Measurements from ENCODE around the gene ADAMTS6.

The ADAMTS6 gene

GRCh38 chr5:65482296-65482735 is 596 bp upstream of the ADAMTS6 start:
- H3K4me1 Mint-ChIP-seq (ENCODE audit: low read depth in 2 of 2), result peaks cover 11 to 13% of the 10 kb centered on the region in 2 donors
- no peak for DNase-seq
- no peak overlapping the region for H3K4me3 Mint-ChIP-seq
- H3K9me3 Mint-ChIP-seq, result no peaks in the 10 kb centered on the region
- peak overlapping the region in 1 of 2 donors; percentile 97 for H3K27ac Mint-ChIP-seq
- H3K27me3 Mint-ChIP-seq, result no peaks in the 10 kb centered on the region
- peak; percentile 18 for ATAC-seq (replicated peaks)
- H3K36me3 Mint-ChIP-seq (ENCODE audit: insufficient read depth), result peaks cover 4% of the 10 kb centered on the region

GRCh38 chr5:65481171-65481581 is 544 bp downstream of the ADAMTS6 start:
- Mint-ChIP-seq H3K27ac (peak overlapping the region in 1 of 2 donors; percentile 97), H3K4me1 (ENCODE audit: low read depth in 2 of 2) (peaks cover 11 to 13% of the 10 kb centered on the region in 2 donors), H3K27me3 (no peaks in the 10 kb centered on the region), H3K4me3 (no peak overlapping the region), H3K9me3 (no peaks in the 10 kb centered on the region), H3K36me3 (ENCODE audit: insufficient read depth) (peaks cover 4% of the 10 kb centered on the region)
- no peak for ATAC-seq (replicated peaks)
- no peak for DNase-seq

DNA sequence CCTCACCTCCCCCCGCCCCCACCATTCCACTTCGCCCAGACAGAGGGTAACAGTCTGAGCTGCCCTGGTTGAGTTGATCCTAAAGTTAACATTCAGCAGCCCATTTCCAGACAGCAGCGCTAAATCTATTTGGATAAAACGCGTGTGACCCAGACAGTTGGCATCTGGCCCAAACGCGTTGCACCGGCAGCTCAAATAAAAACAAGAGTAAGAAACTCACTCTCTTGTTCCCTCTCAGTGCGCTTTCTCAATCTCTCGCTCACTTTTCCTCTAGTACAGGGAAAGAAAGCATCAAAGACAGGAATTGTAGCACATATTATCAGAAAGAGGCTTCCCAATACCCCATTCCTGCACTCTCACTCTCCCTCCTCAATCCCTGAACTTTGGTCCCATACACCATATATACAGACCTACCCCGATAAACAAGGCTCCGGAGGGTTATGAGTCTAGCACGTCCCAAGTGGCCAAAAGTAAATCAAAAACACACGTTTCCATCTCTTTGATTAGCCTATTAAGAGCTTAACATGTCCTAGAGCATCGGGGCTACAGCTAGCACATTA is 1.3 kb downstream of the ADAMTS6 start:
- Mint-ChIP-seq H3K9me3 (no peaks in the 10 kb centered on the region), H3K4me3 (no peak overlapping the region), H3K36me3 (ENCODE audit: insufficient read depth) (peaks cover 4% of the 10 kb centered on the region), H3K27ac (no peak overlapping the region), H3K4me1 (ENCODE audit: low read depth in 2 of 2) (peaks cover 11 to 13% of the 10 kb centered on the region in 2 donors), H3K27me3 (no peaks in the 10 kb centered on the region)
- ATAC-seq (replicated peaks), result peak; percentile 35
- peak in 2 of 3 experiments; percentile 18 to 20 for DNase-seq

- Mint-ChIP-seq H3K36me3 (ENCODE audit: insufficient read depth) (peaks cover 4% of the 10 kb centered on the region), H3K27ac (no peak overlapping the region), H3K4me1 (ENCODE audit: low read depth in 2 of 2) (peaks cover 11 to 13% of the 10 kb centered on the region in 2 donors), H3K4me3 (no peak overlapping the region), H3K27me3 (no peaks in the 10 kb centered on the region), H3K9me3 (no peaks in the 10 kb centered on the region)
- ATAC-seq (replicated peaks) (no peak), DNase-seq (no peak)
These were observed 2.2 kb downstream of the ADAMTS6 start for GRCh38 chr5:65479527-65479926.

- no peak for ATAC-seq (replicated peaks)
- peaks cover 4% of the 10 kb centered on the region for H3K36me3 Mint-ChIP-seq (ENCODE audit: insufficient read depth)
These were observed 3.4 kb downstream of the ADAMTS6 start for GRCh38 chr5:65478336-65478735.

GRCh38 chr5:65475895-65476294 is 5.8 kb downstream of the ADAMTS6 start:
- no peak for ATAC-seq (replicated peaks)
- no peaks in the 10 kb centered on the region for H3K4me1 Mint-ChIP-seq (ENCODE audit: low read depth in 2 of 2)
- no peak for DNase-seq
- H3K27ac Mint-ChIP-seq, result no peak overlapping the region
- H3K36me3 Mint-ChIP-seq (ENCODE audit: insufficient read depth), result no peaks in the 10 kb centered on the region
- H3K27me3 Mint-ChIP-seq, result no peaks in the 10 kb centered on the region
- H3K4me3 Mint-ChIP-seq, result no peak overlapping the region
- no peaks in the 10 kb centered on the region for H3K9me3 Mint-ChIP-seq

More at GRCh38 chr5:65478336-65478735, 3.4 kb downstream of the ADAMTS6 start:
- Mint-ChIP-seq H3K4me1 (ENCODE audit: low read depth in 2 of 2) (peaks cover 9 to 12% of the 10 kb centered on the region in 2 donors), H3K4me3 (no peak overlapping the region), H3K27ac (no peak overlapping the region), H3K9me3 (no peaks in the 10 kb centered on the region), H3K27me3 (no peaks in the 10 kb centered on the region)
- DNase-seq, result no peak

GRCh38 chr5:65475336-65475735 is 6.4 kb downstream of the ADAMTS6 start:
- no peak overlapping the region for H3K27ac Mint-ChIP-seq
- DNase-seq (no peak), ATAC-seq (replicated peaks) (no peak)

DNA sequence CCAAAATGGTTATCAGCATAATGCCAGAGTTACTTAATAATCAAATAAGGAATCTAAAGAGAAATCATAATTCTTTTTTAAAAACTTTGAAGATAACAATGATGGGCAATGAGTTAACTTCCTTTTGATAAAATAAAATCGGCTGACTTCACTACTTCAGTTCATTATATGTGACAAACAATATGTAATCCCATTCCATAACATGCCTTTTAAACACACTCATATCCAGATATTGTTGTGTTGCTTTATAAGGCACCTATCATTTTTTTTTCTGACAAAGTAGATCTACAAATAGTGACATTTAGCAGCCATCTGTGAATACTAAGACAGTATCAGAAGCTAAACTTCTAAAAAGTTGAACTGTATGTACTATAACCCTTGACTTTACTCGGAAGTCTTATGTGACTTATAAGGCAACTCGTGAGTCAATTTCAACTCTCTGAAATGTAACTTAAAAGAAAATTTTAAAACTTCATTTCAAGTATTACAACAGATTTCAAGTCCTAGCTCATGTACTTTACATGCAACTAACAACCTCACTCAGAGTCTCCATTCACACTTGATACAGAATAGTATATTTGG is 7.5 kb downstream of the ADAMTS6 start:
- Mint-ChIP-seq H3K4me3 (no peak overlapping the region), H3K27me3 (no peaks in the 10 kb centered on the region), H3K9me3 (no peaks in the 10 kb centered on the region), H3K36me3 (ENCODE audit: insufficient read depth) (no peaks in the 10 kb centered on the region), H3K4me1 (ENCODE audit: low read depth in 2 of 2) (no peaks in the 10 kb centered on the region), H3K27ac (peak overlapping the region in 1 of 2 donors; percentile 50)
- DNase-seq (no peak), ATAC-seq (replicated peaks) (no peak)

More at GRCh38 chr5:65475336-65475735, 6.4 kb downstream of the ADAMTS6 start:
- no peaks in the 10 kb centered on the region for H3K9me3 Mint-ChIP-seq
- H3K4me3 Mint-ChIP-seq, result no peak overlapping the region
- no peaks in the 10 kb centered on the region for H3K27me3 Mint-ChIP-seq
- no peaks in the 10 kb centered on the region for H3K4me1 Mint-ChIP-seq (ENCODE audit: low read depth in 2 of 2)
- H3K36me3 Mint-ChIP-seq (ENCODE audit: insufficient read depth), result no peaks in the 10 kb centered on the region

DNA sequence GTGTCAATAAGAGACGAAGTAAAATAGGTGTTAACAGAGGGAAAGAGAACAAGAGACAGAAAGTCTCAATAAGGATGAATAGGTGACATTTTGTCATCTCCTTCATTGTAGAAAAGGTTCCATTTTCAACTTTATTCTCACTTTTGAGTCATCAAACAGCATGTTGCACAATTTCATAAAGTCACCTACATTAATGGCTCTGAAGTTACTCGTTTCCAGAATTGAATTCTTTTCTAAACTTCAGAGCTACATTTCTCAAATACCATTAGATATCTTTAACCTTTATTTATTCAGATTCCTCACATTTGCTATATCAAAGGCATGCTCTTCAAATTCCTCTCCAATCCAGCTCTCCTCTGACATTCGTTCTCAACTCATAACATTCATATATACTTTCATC is 13.1 kb downstream of the ADAMTS6 start:
- Mint-ChIP-seq H3K36me3 (ENCODE audit: insufficient read depth) (no peaks in the 10 kb centered on the region), H3K27ac (no peak overlapping the region)
- ATAC-seq (replicated peaks), result no peak

DNA sequence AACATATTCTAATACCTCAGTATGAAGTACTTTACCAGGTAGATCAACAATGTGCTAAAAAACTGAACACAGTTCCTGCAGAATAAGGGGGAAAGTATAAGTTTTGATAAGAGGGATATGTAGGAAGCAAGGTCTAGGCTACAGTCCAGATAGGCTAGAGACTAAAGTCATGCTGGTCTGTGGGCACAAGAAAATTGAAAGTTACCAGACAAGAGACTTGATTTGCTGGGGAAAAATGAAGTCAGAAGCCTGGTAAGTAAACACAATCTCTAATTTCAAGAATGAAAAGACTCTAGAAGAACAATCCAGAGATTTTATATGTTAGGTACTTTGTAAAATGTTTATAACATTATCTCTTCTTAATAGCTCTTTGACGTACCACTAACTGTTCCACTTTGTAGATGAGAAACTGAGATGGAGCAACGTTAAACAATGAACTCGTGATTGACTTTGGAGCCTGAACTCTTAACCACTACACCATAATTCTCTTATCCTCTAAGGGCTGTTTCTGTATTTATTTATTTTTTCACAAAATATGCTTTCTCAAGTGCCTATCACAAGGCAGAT is 19.5 kb downstream of the ADAMTS6 start:
- DNase-seq (no peak), ATAC-seq (replicated peaks) (no peak)
- Mint-ChIP-seq H3K36me3 (ENCODE audit: insufficient read depth) (no peaks in the 10 kb centered on the region), H3K9me3 (no peaks in the 10 kb centered on the region), H3K4me3 (no peak overlapping the region), H3K27ac (no peak overlapping the region), H3K4me1 (ENCODE audit: low read depth in 2 of 2) (no peaks in the 10 kb centered on the region), H3K27me3 (no peaks in the 10 kb centered on the region)

More for the DNA sequence above, 13.1 kb downstream of the ADAMTS6 start:
- H3K9me3 Mint-ChIP-seq, result no peaks in the 10 kb centered on the region
- DNase-seq, result no peak
- H3K4me1 Mint-ChIP-seq (ENCODE audit: low read depth in 2 of 2), result no peaks in the 10 kb centered on the region
- H3K27me3 Mint-ChIP-seq, result no peaks in the 10 kb centered on the region
- no peak overlapping the region for H3K4me3 Mint-ChIP-seq

GRCh38 chr5:65461490-65461889 is 20.2 kb downstream of the ADAMTS6 start:
- Mint-ChIP-seq H3K27ac (no peak overlapping the region), H3K4me3 (no peak overlapping the region), H3K36me3 (ENCODE audit: insufficient read depth) (no peaks in the 10 kb centered on the region), H3K9me3 (no peaks in the 10 kb centered on the region), H3K27me3 (no peaks in the 10 kb centered on the region), H3K4me1 (ENCODE audit: low read depth in 2 of 2) (no peaks in the 10 kb centered on the region)
- ATAC-seq (replicated peaks), result no peak
- no peak for DNase-seq

DNA sequence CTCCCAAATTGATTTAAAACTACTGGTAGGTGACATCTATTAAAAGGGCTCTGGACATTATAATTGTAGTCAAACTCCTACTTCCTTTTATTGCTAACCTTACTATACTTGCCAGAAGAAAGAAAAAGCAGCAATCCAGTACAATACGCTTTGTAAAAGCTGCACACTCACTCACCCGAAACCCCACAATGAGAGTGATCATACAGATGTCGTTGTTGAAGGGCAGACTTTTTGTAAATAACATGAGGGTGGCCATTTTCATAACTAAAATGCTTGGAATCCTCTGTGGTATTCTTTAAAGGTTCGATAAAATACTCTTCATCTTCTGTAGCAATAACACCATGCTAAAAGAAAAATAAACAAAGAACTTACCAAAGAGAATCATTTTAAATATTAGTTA is 21.7 kb downstream of the ADAMTS6 start:
- no peak overlapping the region for H3K4me3 Mint-ChIP-seq
- H3K36me3 Mint-ChIP-seq (ENCODE audit: insufficient read depth), result no peaks in the 10 kb centered on the region

DNA sequence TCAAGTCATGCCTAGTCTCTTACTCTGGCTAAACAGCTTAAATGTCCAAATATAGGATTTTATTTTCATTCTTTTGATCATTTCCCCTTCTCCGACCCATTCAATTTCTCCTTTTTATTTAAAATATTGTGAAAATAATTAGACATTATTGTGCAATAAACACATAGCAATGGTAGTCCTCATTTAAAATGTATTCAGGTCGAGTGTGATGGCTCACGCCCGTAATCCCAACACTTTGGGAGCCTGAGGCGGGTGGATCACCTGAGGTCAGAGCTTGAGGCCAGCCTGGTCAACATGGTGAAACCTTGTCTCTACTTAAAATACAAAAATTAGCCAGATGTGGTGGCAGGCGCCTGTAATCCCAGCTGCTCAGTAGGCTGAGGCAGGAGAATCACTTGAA is 26.7 kb downstream of the ADAMTS6 start:
- no peaks in the 10 kb centered on the region for H3K36me3 Mint-ChIP-seq (ENCODE audit: insufficient read depth)
- no peak for ATAC-seq (replicated peaks)
- no peak overlapping the region for H3K4me3 Mint-ChIP-seq
- H3K27me3 Mint-ChIP-seq, result no peaks in the 10 kb centered on the region
- DNase-seq, result no peak
- H3K4me1 Mint-ChIP-seq (ENCODE audit: low read depth in 2 of 2), result no peaks in the 10 kb centered on the region
- no peaks in the 10 kb centered on the region for H3K9me3 Mint-ChIP-seq
- H3K27ac Mint-ChIP-seq, result no peak overlapping the region

More for the DNA sequence above, 21.7 kb downstream of the ADAMTS6 start:
- H3K4me1 Mint-ChIP-seq (ENCODE audit: low read depth in 2 of 2), result no peaks in the 10 kb centered on the region
- DNase-seq (no peak), ATAC-seq (replicated peaks) (no peak)
- no peaks in the 10 kb centered on the region for H3K9me3 Mint-ChIP-seq
- H3K27ac Mint-ChIP-seq, result no peak overlapping the region
- no peaks in the 10 kb centered on the region for H3K27me3 Mint-ChIP-seq

DNA sequence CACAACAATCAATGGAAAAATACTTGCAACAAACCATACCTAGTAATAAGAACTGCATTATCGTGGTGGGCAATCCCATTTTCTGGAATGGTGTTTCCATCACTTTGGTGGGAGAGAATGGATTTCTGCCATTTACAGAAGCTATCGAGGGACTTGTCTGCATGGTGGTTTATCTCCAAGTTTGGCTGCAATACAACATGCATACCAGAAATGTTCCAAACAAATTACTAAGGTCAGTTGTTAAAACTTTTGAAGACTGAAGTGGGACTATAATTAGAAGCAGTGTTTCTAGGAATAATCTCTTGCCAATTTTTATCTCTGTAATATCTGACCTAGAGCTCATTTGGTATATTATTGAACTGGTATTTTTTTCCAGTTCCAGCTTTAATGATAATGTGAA is 30.3 kb downstream of the ADAMTS6 start:
- Mint-ChIP-seq H3K27ac (no peak overlapping the region), H3K36me3 (ENCODE audit: insufficient read depth) (peaks cover 6% of the 10 kb centered on the region), H3K4me1 (ENCODE audit: low read depth in 2 of 2) (no peaks in the 10 kb centered on the region), H3K9me3 (no peaks in the 10 kb centered on the region), H3K4me3 (no peak overlapping the region), H3K27me3 (no peaks in the 10 kb centered on the region)
- no peak for ATAC-seq (replicated peaks)
- DNase-seq, result no peak
